ENCODE data around the gene DCTPP1.

DCTPP1 gene

GRCh38 chr16:30407804-30408534, 21.9 kb downstream of the DCTPP1 start:
- Histone ChIP-seq H3K4me3 (peak overlapping the region; percentile 98), H3K27ac (peak overlapping the region; percentile 82 to 99)
- DNase-seq (ENCODE audit: low spot score) = no peak
- TF ChIP-seq CTCF (IDR thresholded peaks at IDR 0.05) = no peak

GRCh38 chr16:30407102-30407803, 22.6 kb downstream of the DCTPP1 start, which contains the start of gene ZNF771:
ZNF771 (plus strand) TSS chr16:30407606; CDS start chr16:30408054, 448 bp downstream.
- TF ChIP-seq CTCF (IDR thresholded peaks at IDR 0.05) = no peak
- Histone ChIP-seq H3K4me3 (peak within 1 kb of the TSS; percentile 98), H3K27ac (peak within 1 kb of the TSS; percentile 82 to 99)
- DNase-seq (ENCODE audit: low spot score) = peak; percentile 93

DNA sequence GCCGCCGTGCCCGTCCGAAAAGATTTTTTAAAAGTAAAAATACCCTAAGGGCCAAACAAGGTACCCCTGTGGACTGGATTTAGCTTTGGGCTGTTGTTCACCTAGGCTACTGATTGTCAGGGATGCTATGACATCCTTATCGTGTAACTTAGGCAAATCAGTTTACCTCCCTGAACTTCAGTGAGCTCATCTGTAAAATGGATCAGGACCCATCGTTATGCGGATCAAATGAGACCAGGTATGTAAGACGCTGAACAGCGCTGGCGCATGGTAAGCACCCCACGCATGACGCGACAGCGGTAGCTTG, 23.1 kb downstream of the DCTPP1 start:
- no peak for DNase-seq (ENCODE audit: low spot score)
- no peak for TF ChIP-seq CTCF (IDR thresholded peaks at IDR 0.05)
- Histone ChIP-seq H3K4me3 (peak overlapping the region; percentile 98), H3K27ac (peak overlapping the region; percentile 82 to 99)

GRCh38 chr16:30401768-30402425, 27.9 kb downstream of the DCTPP1 start:
- H3K27ac ChIP-seq = no peak overlapping the region

GRCh38 chr16:30399435-30400186, 30.2 kb downstream of the DCTPP1 start:
- Histone ChIP-seq H3K4me3 (peak overlapping the region; percentile 75), H3K27ac (peak overlapping the region; percentile 59 to 89)
- TF ChIP-seq CTCF (IDR thresholded peaks at IDR 0.05) = no peak
- no peak for DNase-seq (ENCODE audit: low spot score)

More at GRCh38 chr16:30401768-30402425, 27.9 kb downstream of the DCTPP1 start:
- TF ChIP-seq CTCF (IDR thresholded peaks at IDR 0.05) = no peak
- no peak for DNase-seq (ENCODE audit: low spot score)
- no peak overlapping the region for H3K4me3 ChIP-seq

- peak overlapping the region; percentile 59 to 89 for H3K27ac ChIP-seq
- no peak overlapping the region for H3K4me3 ChIP-seq
- DNase-seq (ENCODE audit: low spot score) = no peak
- no peak for TF ChIP-seq CTCF (IDR thresholded peaks at IDR 0.05)
Observed at GRCh38 chr16:30398661-30399434, 31.0 kb downstream of the DCTPP1 start.
